B cell (primary cell): ENCODE measurements around the gene GNA12.

Source experiments
- EZH2 ChIP-seq: IDR thresholded peaks from 2 replicates; pipeline ENCODE4 v1.6.1; 2012; ENCODE audit warnings: borderline replicate concordance, low read depth, mild to moderate bottlenecking, moderate library complexity, low read length; ENCODE audit not compliant: insufficient read depth, poor library complexity, severe bottlenecking
- TF ChIP-seq, protein P1 (sequence below): fragments of 200-600 bp; IDR thresholded peaks from one replicate; pipeline ENCODE4 v1.8.0; 2022; ENCODE audit warnings: antibody characterized with exemption, mild to moderate bottlenecking

DNA sequence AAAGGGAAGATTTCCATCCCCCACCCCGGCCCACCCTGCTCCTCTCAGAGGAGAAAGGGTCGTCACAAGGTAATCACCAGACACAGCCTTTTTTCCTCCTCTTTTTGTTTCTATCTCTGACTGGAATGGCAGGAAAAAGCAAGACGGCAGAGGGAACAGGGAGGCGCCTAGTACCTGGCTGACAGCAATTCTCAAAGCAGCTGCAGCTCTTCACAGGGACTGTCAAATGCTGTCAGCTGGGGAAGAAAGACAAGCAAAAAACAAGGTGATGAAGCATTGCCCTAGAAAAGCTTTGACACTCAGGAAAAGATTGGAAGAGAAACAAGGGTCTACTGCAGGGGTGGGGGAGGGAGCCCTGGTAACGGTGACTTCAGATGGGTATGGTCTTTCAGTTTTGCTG, 52.7 kb downstream of the GNA12 start:
- TF ChIP-seq, protein P1, sequence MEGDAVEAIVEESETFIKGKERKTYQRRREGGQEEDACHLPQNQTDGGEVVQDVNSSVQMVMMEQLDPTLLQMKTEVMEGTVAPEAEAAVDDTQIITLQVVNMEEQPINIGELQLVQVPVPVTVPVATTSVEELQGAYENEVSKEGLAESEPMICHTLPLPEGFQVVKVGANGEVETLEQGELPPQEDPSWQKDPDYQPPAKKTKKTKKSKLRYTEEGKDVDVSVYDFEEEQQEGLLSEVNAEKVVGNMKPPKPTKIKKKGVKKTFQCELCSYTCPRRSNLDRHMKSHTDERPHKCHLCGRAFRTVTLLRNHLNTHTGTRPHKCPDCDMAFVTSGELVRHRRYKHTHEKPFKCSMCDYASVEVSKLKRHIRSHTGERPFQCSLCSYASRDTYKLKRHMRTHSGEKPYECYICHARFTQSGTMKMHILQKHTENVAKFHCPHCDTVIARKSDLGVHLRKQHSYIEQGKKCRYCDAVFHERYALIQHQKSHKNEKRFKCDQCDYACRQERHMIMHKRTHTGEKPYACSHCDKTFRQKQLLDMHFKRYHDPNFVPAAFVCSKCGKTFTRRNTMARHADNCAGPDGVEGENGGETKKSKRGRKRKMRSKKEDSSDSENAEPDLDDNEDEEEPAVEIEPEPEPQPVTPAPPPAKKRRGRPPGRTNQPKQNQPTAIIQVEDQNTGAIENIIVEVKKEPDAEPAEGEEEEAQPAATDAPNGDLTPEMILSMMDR: no peak
- TF ChIP-seq EZH2: no peak
